ENCODE measurements around the gene PPM1D.
A peak's percentile ranks its signal among the peaks of the same experiment; 100 is the strongest.
"Not testable (repeated sequence)": the region's sequence is repeated elsewhere in the genome, so short reads cannot be mapped to it uniquely, and the experiment has no call there.

PPM1D gene

DNA sequence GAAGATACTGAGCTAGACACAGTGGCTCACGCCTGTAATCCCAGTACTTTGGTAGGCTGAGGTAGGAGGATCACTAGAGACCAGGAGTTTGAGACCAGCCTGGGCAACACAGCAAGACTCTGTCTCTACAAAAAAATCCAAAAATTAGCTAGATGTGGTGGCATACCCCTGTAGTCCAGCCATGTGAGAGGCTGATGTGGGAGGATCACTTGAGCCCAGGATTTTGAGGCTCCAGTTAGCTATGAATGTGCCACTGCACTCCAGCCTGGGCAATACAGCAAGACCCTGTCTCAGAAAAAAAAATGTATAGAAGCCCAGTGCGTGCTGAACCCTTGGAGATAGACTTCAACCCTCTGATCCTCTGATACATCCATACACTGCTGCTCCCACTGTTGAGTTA, 7.2 kb upstream of the PPM1D start:
- no peak for DNase-seq

DNA sequence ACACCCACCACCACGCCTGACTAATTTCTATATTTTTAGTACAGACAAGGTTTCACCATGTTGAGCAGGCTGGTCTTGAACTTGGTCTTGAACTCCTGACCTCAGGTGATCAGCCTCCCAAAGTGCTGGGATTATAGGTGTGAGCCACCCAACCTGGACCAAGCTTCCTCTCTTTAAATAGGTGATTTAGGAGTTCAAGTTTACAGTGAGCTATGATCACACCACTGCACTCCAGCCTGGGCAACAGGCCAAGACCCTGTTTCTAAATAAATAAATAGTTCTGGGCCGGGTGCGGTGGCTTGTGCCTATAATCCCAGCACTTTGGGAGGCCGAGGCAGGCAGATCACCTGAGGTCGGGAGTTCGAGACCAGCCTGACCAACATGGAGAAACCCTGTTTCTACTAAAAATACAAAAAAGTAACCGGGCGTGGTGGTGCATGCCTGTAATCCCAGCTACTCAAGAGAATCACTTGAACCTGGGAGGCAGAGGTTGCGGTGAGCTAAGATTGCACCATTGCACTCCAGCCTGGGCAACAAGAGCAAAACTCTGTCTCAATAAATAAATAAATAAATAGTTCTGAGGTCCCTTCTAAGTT, 6.5 kb upstream of the PPM1D start:
- DNase-seq = not testable (repeated sequence)

- DNase-seq = not testable (repeated sequence)
These were observed 5.8 kb upstream of the PPM1D start for GRCh38 chr17:60594170-60594569.

- no peak for DNase-seq
These were observed 5.3 kb upstream of the PPM1D start for GRCh38 chr17:60594734-60595133.

GRCh38 chr17:60597297-60597696, 2.7 kb upstream of the PPM1D start:
- DNase-seq = no peak

- no peak for DNase-seq
These were observed 1.8 kb upstream of the PPM1D start for GRCh38 chr17:60598001-60598736.

DNA sequence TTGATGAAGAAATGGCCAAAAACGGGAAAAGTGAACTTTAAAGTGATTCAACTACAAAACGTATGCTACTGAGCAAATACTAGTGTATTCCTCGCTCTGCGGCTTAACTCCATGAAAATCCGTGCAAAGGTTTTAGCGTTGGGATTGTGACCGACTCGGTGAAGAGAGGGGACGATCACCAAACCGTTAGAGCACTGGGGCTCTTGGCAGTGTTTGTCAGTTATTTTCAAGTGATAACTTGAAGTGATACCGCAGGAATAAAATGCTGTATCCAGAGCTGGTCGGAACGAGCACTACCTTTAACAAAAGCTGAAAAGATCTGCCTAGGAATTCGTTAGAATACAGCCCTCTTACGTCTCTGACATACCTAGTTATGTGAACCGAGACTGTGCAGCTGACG, 773 bp upstream of the PPM1D start:
- DNase-seq = no peak

GRCh38 chr17:60600490-60601446, 775 bp downstream of the PPM1D start:
- peak; percentile 64 for DNase-seq

GRCh38 chr17:60601447-60602384, 1.7 kb downstream of the PPM1D start:
- DNase-seq = peak; percentile 60

GRCh38 chr17:60602385-60602742, 2.4 kb downstream of the PPM1D start:
- DNase-seq = no peak

DNA sequence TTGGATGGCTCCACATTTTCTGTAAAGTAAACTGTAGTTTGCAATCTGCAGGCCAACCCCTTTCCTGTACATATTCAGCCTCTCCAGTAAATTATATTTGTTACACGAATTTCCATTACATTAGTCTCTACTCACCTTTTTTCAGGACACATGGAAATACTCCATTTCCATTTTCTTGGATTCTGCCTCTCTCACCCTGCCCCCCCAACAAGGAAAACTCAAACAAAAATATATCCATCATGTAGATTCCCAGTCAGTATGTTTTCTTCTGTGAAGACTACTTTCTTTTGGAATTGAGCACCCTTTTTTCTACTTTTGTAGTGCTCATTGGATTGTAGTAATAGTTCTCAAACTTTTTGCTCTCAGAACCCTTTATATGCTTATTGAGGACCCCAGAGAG, 2.9 kb downstream of the PPM1D start:
- DNase-seq = no peak

GRCh38 chr17:60603477-60603876, 3.5 kb downstream of the PPM1D start:
- DNase-seq = not testable (repeated sequence)

GRCh38 chr17:60604686-60605334, 4.8 kb downstream of the PPM1D start:
- no peak for DNase-seq

DNA sequence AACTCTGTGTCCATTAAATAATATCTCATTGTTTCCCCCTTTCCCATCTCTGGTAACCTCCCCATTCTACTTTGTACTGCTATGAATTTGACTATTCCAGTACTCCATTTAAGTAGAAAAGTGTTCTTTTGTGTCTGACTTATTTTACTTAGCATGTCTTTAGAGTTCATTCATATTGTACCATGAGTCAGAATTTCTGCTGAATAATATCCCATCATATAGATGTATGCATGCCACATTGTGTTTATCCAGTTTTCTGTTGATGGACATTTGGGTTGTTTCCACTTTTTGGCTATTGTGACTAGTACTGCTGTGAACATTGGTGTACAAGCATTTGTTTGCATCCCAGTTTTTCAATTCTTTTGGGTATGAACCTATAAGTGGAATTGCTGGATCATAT, 6.0 kb downstream of the PPM1D start:
- DNase-seq = no peak

- no peak for DNase-seq
These were observed 10.5 kb downstream of the PPM1D start for GRCh38 chr17:60610473-60610872.

- DNase-seq = not testable (repeated sequence)
These were observed 11.3 kb downstream of the PPM1D start for GRCh38 chr17:60611321-60611720.

DNA sequence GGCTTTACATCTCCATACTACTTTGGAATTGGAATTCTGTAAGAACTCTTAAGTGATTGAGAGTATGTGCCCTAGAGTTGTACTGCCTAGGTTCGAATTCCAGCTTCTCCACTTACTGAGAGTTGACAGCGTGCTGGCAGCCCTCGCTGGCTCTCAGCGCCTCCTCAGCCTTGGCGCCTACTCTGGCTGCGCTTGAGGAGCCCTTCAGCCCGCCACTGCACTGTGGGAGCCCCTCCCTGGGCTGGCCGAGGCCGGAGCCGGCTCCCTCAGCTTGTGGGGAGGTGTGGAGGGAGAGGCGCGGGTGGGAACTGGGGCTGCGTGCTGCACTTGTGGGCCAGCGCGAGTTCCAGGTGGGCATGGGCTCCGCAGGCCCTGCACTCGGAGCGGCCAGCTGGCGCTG, 13.3 kb downstream of the PPM1D start:
- DNase-seq = no peak

DNA sequence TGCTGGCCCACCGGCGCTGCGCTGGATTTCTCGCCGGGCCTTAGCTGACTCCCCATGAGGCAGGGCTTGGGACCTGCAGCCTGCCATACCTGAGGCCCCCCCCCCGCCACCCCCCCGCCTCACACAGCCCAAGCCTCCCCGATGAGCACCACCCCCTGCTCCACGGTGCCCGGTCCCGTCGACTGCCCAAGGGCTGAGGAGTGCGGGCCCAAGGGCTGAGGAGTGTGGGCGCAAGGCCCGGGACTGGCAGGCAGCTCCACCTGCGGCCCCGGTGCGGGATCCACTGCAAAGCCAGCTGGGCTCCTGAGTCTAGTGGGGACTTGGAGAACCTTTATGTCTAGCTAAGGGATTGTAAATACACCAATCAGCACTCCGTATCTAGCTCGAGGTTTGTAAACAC, 13.8 kb downstream of the PPM1D start:
- DNase-seq = not testable (repeated sequence)

GRCh38 chr17:60614247-60614646, 14.3 kb downstream of the PPM1D start:
- DNase-seq = not testable (repeated sequence)

DNA sequence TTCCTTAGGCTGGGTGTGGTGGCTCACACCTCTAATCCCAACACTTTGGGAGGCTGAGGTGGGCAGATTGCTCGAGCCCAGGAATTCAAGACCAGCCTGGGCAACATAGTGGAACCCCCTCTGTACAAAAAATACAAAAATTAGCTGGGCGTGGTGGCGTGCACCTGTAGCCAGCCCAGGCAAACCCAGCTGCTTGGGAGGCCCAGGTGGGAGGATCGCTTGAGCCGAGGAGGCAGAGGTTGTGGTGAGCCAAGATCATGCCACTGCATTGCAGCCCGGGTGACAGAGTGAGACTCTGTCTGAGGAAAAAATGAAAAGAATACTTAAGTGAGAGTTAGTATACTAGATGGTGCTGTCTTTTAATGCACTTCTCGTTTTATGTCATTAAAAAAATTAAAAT, 15.1 kb downstream of the PPM1D start:
- no peak for DNase-seq

GRCh38 chr17:60615840-60616239, 15.8 kb downstream of the PPM1D start:
- DNase-seq = no peak

All from right kidney (tissue), 1 donor.